ENCODE data around the gene PRR14L.

Gene PRR14L

DNA sequence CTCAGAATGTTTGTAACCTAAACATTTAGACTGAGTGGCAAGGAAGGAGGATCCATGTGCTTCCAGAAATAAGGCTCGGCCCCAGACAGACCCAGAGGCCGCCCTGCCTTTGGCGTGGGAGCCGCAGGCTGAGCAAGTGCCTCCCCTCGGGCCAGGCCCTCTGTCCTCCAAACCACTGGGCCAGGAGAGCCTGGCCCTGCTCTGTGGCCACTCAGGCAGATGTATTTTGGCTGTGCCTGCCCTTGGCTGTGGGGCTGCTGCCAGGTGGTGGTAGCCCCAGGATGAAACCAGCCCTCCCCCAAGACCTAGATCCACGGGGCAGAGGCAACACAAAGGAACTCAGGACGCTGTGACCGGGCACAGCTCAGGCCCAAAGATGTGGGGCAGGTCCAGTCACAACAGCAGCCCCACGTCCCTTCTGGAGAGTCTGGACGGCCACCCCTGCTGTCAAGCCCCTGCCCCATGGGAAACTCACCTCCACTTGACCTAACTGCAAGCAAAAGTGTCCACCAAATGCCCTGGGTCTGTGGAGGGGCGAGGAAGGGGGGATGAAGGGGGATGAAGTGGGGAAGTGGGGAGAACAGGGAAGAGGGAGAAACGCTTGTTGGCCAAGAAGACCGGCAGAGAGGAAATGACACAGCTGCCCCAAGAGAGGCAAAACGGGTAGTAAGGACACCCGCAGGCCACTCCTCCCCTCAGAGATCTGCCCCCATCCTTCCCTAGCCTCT lies 111.9 kb downstream of the PRR14L start:
- no peak for DNase-seq

- no peak for DNase-seq
These were observed 112.5 kb downstream of the PRR14L start for GRCh38 chr22:31637447-31637890.

GRCh38 chr22:31635638-31636306 lies 114.2 kb downstream of the PRR14L start:
- DNase-seq = no peak

DNA sequence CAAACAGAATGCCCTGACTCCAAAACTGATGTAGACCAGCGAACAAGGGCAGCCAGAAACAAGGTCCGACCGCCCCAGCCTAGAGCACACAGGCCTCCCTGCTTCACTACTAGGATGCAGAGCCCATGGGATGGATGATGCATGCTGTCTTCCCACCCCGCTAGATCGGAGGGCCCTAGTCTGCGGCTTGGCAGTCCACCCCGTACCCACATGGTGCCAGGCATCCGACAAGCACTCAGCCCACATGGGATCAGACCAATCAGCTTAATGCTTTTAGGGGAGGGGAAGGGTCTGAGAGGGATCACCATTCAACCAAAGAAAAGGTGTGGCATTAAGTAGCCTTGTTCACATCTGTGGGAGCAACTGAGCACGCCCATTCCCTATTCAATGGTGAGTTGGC lies 118.5 kb downstream of the PRR14L start:
- no peak for DNase-seq
